WI38 (cell line): ENCODE results near the gene TMEM196.

Experiments
- H3K4me3 ChIP-seq: 2 replicates; pipeline ENCODE4 v1.5.1; 2011; ENCODE audit warnings: low read depth, mild to moderate bottlenecking, control low read depth, low read length
- CTCF ChIP-seq: IDR thresholded peaks from 2 replicates; pipeline ENCODE4 v1.5.1; 2012; ENCODE audit warnings: low read depth, mild to moderate bottlenecking, control low read depth, low read length

TMEM196 gene

DNA sequence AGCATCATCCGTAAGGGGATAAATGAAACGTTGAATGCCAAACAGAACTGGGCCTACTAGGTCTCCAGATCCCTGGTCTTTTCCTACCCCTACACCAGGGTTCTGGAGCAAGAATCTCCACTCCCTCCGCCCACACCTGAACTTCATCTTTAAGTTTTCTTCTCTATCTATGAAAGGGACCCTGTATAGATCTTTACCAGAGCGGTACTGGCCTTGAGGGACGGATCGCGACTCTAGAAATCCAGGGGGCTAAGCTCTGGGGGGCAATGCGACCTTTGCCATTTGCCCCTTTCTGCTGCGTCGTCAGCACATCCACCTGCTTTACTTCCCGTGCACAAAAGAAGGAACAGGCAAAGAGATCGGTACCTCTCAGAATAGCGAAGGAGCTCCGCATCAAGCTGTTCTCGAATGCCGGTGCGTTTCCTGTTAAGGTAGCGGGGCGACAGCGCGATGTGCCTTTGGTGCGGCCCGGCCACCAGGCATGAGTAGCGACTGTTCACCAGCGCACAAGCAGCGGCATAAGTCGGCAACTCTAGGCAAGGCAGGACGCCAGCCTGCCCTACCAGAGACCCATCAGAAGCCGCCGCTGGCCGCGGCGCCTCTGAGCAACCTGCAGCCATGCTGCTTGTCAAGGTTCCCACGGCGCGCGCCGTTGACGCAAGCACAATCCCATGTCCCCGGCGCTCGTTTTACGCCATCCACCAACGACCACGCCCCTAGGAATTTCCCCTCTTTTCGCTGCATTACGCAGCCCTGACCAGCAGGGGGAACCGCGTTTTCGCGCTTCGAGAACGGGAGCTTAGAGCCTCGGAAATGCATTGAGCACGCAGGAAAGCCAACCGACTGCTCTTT lies 64.8 kb downstream of the TMEM196 start, which contains the start of gene POLR1F:
TSS of gene POLR1F (minus strand) at position 641 of the 852 bp plus-strand sequence. CDS start at position 620, 21 bp downstream.
- TF ChIP-seq CTCF: peak; percentile 92
- peak within 1 kb of the TSS; percentile 99 for H3K4me3 ChIP-seq

DNA sequence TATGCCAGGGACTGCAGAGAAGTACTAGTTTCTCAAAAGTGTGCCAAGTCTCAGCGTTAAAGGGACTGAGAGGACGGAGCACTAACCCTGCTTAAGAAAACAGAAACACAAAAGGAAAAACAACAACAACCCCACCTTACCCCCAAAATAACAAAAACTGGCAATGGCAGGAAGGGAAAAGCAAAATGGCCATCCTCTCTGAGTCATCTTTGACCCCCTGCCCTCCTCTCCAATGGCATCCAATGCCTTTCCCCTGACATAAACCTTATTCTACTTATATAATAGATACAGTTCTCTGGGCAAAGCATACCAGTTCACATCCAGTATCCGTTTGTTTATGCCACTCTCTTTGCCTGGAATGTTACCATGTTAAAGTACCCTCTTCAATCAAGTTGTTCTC lies 66.2 kb downstream of the TMEM196 start:
- TF ChIP-seq CTCF: no peak
- peak overlapping the region; percentile 99 for H3K4me3 ChIP-seq

- H3K4me3 ChIP-seq: no peak overlapping the region
- no peak for TF ChIP-seq CTCF
Measured at GRCh38 chr7:19705663-19706062, 67.8 kb downstream of the TMEM196 start.

DNA sequence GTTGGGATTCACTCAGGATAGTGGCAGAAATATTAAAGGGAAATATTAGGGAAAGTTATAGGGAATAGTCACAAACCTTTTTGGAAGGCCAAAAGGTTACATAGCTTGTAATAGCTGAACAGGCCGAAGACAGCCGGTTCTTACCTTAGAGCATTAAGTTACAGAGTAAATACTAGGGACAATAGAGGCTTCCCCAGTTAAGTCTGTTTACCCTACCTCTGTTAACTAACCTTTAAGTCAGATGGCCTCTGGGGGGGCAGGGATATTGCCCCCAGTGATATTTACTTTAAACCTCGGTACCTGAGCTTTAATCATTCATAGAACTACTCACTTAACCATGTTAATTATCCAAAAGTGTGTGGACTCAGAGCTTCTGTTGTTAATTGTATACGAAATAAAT lies 71.9 kb downstream of the TMEM196 start:
- TF ChIP-seq CTCF: no peak
- no peak overlapping the region for H3K4me3 ChIP-seq

DNA sequence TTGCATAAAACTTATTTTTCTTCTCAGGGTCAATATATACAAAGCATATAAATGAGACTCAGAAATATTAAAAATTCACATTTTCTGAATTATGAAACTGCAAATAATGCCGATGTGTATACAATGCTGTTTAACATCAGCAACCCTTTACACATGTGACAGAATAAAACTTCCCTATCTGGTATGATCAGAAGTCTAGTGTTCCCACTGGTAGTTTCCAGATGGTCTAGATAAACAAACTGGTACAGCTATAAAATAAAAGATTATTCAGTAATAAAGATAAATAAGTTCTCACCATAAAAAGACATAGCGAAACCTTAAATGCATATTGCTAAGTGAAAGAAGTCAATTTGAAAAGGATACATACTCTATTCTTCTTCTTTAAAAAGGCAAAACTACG lies 72.5 kb downstream of the TMEM196 start:
- H3K4me3 ChIP-seq: no peak overlapping the region

GRCh38 chr7:19698331-19698730 lies 75.1 kb downstream of the TMEM196 start:
- no peak for TF ChIP-seq CTCF
- no peak overlapping the region for H3K4me3 ChIP-seq

More for the DNA sequence above, 72.5 kb downstream of the TMEM196 start:
- TF ChIP-seq CTCF: no peak

- no peak for TF ChIP-seq CTCF
- H3K4me3 ChIP-seq: no peak overlapping the region
Measured at GRCh38 chr7:19696926-19697325, 76.5 kb downstream of the TMEM196 start.
